Stimulated activated CD8-positive, alpha-beta memory T cell treated with anti-CD3 and anti-CD28 coated beads, Interleukin-15, amount 100 ng/mL, for 4 hours (primary cell): ENCODE results near the gene SEC23A.

Source experiments
- DNase-seq, 2 donors: peaks; one replicate each; pipeline ENCODE4 v3.0.0-alpha.2; 2020; ENCODE audit warnings: low read depth in 2 of 2

SEC23A gene

GRCh38 chr14:38991299-38991698 lies 111.7 kb downstream of the SEC23A start:
- no peak for DNase-seq

- no peak for DNase-seq
Measured at GRCh38 chr14:38989922-38990546, 113.0 kb downstream of the SEC23A start.

GRCh38 chr14:38987781-38988180 lies 115.3 kb downstream of the SEC23A start:
- DNase-seq, result no peak

GRCh38 chr14:38982837-38983236 lies 120.2 kb downstream of the SEC23A start:
- no peak for DNase-seq

GRCh38 chr14:38982278-38982677 lies 120.8 kb downstream of the SEC23A start:
- DNase-seq, result no peak
